ENCODE data around the gene ZNRF3. TPM values are rescaled to one million over a fixed set of nuclear protein-coding genes. Genes with fewer than 3 reads are reported as not detected.
A peak's percentile ranks its signal among the peaks of the same experiment; 100 is the strongest.

Gene ZNRF3
- polyA plus RNA-seq, 1 of the 3 experiments (the other 2 are of a cell fraction): 4.2 TPM

DNA sequence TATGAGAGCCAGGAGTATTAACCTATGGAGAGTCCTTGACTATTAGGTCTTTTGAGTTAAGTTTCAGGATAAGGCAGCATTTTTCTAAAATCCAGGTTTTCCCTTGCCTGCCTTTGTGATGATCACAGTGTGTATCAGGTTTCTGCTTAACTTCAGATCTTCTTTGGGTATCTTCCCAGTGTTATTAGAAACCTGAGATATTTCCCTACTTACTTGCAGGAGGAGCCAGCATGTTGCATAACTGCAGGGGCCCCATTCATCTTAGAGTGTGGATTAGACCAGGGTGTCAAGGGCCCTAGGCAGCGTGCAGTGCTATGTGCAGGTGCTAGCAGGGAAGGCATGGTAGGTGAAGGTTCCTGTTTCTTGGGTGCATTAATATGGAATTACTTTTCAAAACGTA, 69.5 kb downstream of the ZNRF3 start (continued):
- TF ChIP-seq, protein P1, sequence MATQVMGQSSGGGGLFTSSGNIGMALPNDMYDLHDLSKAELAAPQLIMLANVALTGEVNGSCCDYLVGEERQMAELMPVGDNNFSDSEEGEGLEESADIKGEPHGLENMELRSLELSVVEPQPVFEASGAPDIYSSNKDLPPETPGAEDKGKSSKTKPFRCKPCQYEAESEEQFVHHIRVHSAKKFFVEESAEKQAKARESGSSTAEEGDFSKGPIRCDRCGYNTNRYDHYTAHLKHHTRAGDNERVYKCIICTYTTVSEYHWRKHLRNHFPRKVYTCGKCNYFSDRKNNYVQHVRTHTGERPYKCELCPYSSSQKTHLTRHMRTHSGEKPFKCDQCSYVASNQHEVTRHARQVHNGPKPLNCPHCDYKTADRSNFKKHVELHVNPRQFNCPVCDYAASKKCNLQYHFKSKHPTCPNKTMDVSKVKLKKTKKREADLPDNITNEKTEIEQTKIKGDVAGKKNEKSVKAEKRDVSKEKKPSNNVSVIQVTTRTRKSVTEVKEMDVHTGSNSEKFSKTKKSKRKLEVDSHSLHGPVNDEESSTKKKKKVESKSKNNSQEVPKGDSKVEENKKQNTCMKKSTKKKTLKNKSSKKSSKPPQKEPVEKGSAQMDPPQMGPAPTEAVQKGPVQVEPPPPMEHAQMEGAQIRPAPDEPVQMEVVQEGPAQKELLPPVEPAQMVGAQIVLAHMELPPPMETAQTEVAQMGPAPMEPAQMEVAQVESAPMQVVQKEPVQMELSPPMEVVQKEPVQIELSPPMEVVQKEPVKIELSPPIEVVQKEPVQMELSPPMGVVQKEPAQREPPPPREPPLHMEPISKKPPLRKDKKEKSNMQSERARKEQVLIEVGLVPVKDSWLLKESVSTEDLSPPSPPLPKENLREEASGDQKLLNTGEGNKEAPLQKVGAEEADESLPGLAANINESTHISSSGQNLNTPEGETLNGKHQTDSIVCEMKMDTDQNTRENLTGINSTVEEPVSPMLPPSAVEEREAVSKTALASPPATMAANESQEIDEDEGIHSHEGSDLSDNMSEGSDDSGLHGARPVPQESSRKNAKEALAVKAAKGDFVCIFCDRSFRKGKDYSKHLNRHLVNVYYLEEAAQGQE (IDR thresholded peaks at IDR 0.05; ENCODE audit: low read depth, low read length): no peak
- TF ChIP-seq TAF1 (IDR thresholded peaks at IDR 0.05; ENCODE audit: borderline replicate concordance, low read depth, low read length): no peak
- no peak for TF ChIP-seq ELF1 (IDR thresholded peaks at IDR 0.05)
- TF ChIP-seq SIN3A (IDR thresholded peaks at IDR 0.05; ENCODE audit: borderline replicate concordance, low read depth, low read length): no peak
- 0 out of 4 replicates have a peak, but pooled peaks of 1 of the 2 experiments have one; percentile 12 for TF ChIP-seq EP300 (IDR thresholded peaks at IDR 0.05; ENCODE audit: borderline replicate concordance in 1 of 2, low read depth in 1 of 2, low read length in 1 of 2)
- TF ChIP-seq MEF2A (IDR thresholded peaks at IDR 0.05; ENCODE audit: borderline replicate concordance, low read depth): no peak
- TF ChIP-seq, protein P2, sequence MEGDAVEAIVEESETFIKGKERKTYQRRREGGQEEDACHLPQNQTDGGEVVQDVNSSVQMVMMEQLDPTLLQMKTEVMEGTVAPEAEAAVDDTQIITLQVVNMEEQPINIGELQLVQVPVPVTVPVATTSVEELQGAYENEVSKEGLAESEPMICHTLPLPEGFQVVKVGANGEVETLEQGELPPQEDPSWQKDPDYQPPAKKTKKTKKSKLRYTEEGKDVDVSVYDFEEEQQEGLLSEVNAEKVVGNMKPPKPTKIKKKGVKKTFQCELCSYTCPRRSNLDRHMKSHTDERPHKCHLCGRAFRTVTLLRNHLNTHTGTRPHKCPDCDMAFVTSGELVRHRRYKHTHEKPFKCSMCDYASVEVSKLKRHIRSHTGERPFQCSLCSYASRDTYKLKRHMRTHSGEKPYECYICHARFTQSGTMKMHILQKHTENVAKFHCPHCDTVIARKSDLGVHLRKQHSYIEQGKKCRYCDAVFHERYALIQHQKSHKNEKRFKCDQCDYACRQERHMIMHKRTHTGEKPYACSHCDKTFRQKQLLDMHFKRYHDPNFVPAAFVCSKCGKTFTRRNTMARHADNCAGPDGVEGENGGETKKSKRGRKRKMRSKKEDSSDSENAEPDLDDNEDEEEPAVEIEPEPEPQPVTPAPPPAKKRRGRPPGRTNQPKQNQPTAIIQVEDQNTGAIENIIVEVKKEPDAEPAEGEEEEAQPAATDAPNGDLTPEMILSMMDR (IDR thresholded peaks at IDR 0.05): no peak
- 0 out of 2 replicates have a peak, but pooled peaks have one; percentile 3 for TF ChIP-seq FOSL2 (IDR thresholded peaks at IDR 0.05; ENCODE audit: borderline replicate concordance, low read depth)
- TF ChIP-seq PBX3 (IDR thresholded peaks at IDR 0.05): peak; percentile 51
- peak; percentile 72 for TF ChIP-seq NFIC (IDR thresholded peaks at IDR 0.05; ENCODE audit: borderline replicate concordance)
- no peak for TF ChIP-seq IRF3 (IDR thresholded peaks at IDR 0.05; ENCODE audit: low read depth, low read length)

GRCh38 chr22:28953403-28953802, 70.0 kb downstream of the ZNRF3 start:
- Histone ChIP-seq H3K4me1 (ENCODE audit: control insufficient read depth in 1 of 2, insufficient read depth in 2 of 2, low read depth in 1 of 2, low read length in 1 of 2) (peaks cover 0 to 16% of the 10 kb centered on the region in 2 experiments; a peak in 3 of 4 replicates), H3K27ac (ENCODE audit: low read depth in 2 of 2, low read length in 1 of 2) (no peak overlapping the region), H3K79me2 (ENCODE audit: insufficient read depth) (peaks cover 30% of the 10 kb centered on the region), H3K36me3 (replicated peaks in 1 of 2; ENCODE audit: control insufficient read depth in 1 of 2, insufficient read depth in 2 of 2, low read length in 1 of 2) (no peaks in the 10 kb centered on the region), H3F3A (replicated peaks; ENCODE audit: insufficient read depth) (no peaks in the 10 kb centered on the region), H3K9me2 (no peaks in the 10 kb centered on the region), H3K27me3 (ENCODE audit: insufficient read depth) (no peaks in the 10 kb centered on the region), H3K4me2 (peak overlapping the region; percentile 27; the same call in 1 of the 2 replicates), H3K9me3 (no peaks in the 10 kb centered on the region), H3K4me3 (ENCODE audit: low read depth in 2 of 2, low read length in 1 of 2) (no peak overlapping the region), H2AFZ (ENCODE audit: low read depth) (no peak overlapping the region), H4K20me1 (ENCODE audit: insufficient read depth) (peaks cover 20% of the 10 kb centered on the region), H3K9ac (no peak overlapping the region)
- no peak for TF ChIP-seq SIN3A (IDR thresholded peaks at IDR 0.05; ENCODE audit: borderline replicate concordance, low read depth, low read length)
- TF ChIP-seq GATA2 (CRISPR knock-in tag; IDR thresholded peaks at IDR 0.05): no peak
- no peak for TF ChIP-seq RCOR1 (IDR thresholded peaks at IDR 0.05; ENCODE audit: low read length)
- TF ChIP-seq RFX5 (IDR thresholded peaks at IDR 0.05; ENCODE audit: low read length): no peak
- TF ChIP-seq, protein P3, sequence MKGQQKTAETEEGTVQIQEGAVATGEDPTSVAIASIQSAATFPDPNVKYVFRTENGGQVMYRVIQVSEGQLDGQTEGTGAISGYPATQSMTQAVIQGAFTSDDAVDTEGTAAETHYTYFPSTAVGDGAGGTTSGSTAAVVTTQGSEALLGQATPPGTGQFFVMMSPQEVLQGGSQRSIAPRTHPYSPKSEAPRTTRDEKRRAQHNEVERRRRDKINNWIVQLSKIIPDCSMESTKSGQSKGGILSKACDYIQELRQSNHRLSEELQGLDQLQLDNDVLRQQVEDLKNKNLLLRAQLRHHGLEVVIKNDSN (IDR thresholded peaks at IDR 0.05; ENCODE audit: borderline replicate concordance, low read depth): no peak
- TF ChIP-seq TCF12 (IDR thresholded peaks at IDR 0.05): no peak
- TF ChIP-seq SMC3 (IDR thresholded peaks at IDR 0.05; ENCODE audit: low read depth, low read length): no peak
- no peak for TF ChIP-seq MAX (IDR thresholded peaks at IDR 0.05; ENCODE audit: low read depth)
- no peak for TF ChIP-seq NRF1 (IDR thresholded peaks at IDR 0.05; ENCODE audit: low read depth, low read length)
- TF ChIP-seq YY1 (IDR thresholded peaks at IDR 0.05; ENCODE audit: low read depth): no peak
- no peak for TF ChIP-seq IRF3 (IDR thresholded peaks at IDR 0.05; ENCODE audit: low read depth, low read length)
- DNase-seq: no peak
- 94% methylated on average over 2 of the region's 2 CpGs for WGBS (ENCODE audit: low lambda C conversion rate)
- ChIA-PET CTCF (no interaction called here), POLR2A (no interaction called here)

All from SK-N-SH (cell line).